ENCODE data around the gene SF3B5.
"Not testable (repeated sequence)": the region's sequence is repeated elsewhere in the genome, so short reads cannot be mapped to it uniquely, and the experiment has no call there.

The SF3B5 gene

GRCh38 chr6:144053601-144054000 lies 41.8 kb downstream of the SF3B5 start:
- no peak for TF ChIP-seq CTCF (IDR thresholded peaks at IDR 0.05; ENCODE audit: low read depth, low read length, missing control alignments)
- no peak for DNase-seq (ENCODE audit: low read depth)
- in situ Hi-C loops (cut with HindIII; ENCODE audit: low sequenced_read_pairs), result no loop called here
- H3K4me3 ChIP-seq (ENCODE audit: low read depth, low read length), result no peak overlapping the region

DNA sequence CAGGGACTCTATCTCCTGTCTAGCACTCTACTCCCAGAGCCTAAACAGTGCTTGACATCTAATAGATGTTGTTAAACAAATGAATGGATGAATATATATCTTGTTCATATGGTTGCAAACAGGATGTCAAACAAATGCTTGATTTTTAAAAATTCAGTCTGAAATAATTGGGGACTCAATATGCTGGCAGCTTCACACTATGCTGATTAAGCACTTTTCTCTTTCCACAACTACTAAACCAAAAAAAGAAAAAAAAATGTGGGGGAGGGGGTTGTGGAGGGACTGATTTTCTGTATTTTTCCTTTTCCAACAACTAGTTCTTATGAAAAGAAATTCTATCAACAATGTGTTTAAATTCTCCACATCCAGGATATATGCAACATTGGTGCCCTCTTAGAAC lies 42.9 kb downstream of the SF3B5 start:
- in situ Hi-C loops (cut with HindIII; ENCODE audit: low sequenced_read_pairs), result no loop called here
- H3K4me3 ChIP-seq (ENCODE audit: low read depth, low read length), result no peak overlapping the region
- DNase-seq (ENCODE audit: low read depth), result no peak
- TF ChIP-seq CTCF (IDR thresholded peaks at IDR 0.05; ENCODE audit: low read depth, low read length, missing control alignments), result no peak

GRCh38 chr6:144049386-144049785 lies 46.0 kb downstream of the SF3B5 start:
- no peak overlapping the region for H3K4me3 ChIP-seq (ENCODE audit: low read depth, low read length)
- no peak for TF ChIP-seq CTCF (IDR thresholded peaks at IDR 0.05; ENCODE audit: low read depth, low read length, missing control alignments)
- no peak for DNase-seq (ENCODE audit: low read depth)
- in situ Hi-C loops (cut with HindIII; ENCODE audit: low sequenced_read_pairs), result no loop called here

- in situ Hi-C loops (cut with HindIII; ENCODE audit: low sequenced_read_pairs), result no loop called here
These were observed 47.7 kb downstream of the SF3B5 start for GRCh38 chr6:144047688-144048087.

DNA sequence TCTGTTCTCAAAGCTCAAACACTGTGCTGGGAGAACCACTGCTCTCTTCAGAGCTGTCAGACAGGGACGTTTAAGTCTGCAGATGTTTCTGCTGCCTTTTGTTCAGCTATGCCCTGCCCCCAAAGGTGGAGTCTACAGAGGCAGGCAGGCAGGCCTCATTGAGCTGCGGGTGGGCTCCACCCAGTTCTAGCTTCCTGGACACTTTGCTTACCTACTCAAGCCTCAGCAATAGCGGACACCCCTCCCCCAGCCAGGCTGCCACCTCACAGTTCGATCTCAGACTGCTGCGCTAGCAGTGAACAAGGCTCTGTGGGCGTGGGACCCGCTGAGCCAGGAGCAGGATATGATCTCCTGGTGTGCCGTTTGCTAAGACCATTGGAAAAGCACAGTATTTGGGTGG lies 48.7 kb downstream of the SF3B5 start:
- H3K4me3 ChIP-seq (ENCODE audit: low read depth, low read length); DNase-seq (ENCODE audit: low read depth); in situ Hi-C loops (cut with HindIII; ENCODE audit: low sequenced_read_pairs): not testable (repeated sequence)

More at GRCh38 chr6:144047688-144048087, 47.7 kb downstream of the SF3B5 start:
- TF ChIP-seq CTCF (IDR thresholded peaks at IDR 0.05; ENCODE audit: low read depth, low read length, missing control alignments), result no peak
- no peak overlapping the region for H3K4me3 ChIP-seq (ENCODE audit: low read depth, low read length)
- no peak for DNase-seq (ENCODE audit: low read depth)

DNA sequence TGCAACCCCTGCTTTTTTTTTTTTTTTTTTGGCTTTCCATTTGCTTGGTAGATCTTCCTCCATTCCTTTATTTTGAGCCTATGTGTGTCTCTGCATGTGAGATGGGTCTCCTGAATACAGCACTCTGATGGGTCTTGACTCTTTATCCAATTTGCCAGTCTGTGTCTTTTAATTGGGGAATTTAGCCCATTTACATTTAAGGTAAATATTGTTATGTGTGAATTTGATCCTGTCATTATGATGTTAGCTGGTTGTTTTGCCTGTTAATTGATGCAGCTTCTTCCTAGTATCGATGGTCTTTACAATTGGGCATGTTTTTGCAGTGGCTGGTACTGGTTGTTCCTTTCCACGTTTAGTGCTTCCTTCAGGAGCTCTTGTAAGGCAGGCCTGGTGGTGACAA lies 50.4 kb downstream of the SF3B5 start:
- DNase-seq (ENCODE audit: low read depth); H3K4me3 ChIP-seq (ENCODE audit: low read depth, low read length); in situ Hi-C loops (cut with HindIII; ENCODE audit: low sequenced_read_pairs): not testable (repeated sequence)
